Measurements from ENCODE around the gene MCF2L.

Gene MCF2L

DNA sequence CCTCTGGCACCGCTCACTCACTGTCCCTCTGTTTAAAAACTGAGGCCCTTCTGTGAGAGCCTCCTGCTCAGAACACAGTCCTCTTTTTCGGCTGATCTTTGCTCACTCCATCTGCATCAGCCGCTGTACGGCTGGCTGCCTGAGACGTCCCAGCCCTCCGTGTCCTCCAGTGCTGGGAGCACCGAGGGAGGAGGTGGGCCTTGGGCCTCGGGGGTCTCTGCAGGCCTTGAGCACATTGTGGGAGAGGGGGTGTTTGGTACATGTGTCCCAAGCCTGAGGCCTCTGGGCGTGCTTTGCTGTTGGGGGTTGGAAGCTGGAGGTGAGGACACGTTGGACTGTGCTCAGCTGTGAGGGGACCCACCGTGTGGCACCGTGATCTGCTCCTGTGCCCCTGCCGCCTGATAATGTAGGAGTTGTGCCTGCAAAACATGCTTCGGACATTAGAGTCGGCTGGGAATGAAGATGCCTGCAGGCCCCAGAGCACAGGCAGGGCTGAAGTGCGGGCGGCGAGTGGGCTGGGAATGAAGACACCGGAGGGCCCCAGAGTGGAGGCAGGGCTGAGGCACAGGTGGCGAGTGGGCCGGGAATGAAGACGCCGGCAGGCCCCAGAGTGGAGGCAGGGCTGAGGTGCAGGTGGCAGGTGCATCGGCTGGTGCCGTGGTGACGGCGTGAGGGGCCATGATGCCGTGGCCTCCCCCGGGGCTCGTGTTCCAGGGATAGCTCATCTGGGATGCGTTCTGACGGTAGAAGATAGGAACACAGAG is 30.6 kb downstream of the MCF2L start:
- no peak overlapping the region for H3K4me3 ChIP-seq (ENCODE audit: low read length)
- no peak for TF ChIP-seq ZNF274 (IDR thresholded peaks at IDR 0.05; ENCODE audit: low read depth, low read length)

DNA sequence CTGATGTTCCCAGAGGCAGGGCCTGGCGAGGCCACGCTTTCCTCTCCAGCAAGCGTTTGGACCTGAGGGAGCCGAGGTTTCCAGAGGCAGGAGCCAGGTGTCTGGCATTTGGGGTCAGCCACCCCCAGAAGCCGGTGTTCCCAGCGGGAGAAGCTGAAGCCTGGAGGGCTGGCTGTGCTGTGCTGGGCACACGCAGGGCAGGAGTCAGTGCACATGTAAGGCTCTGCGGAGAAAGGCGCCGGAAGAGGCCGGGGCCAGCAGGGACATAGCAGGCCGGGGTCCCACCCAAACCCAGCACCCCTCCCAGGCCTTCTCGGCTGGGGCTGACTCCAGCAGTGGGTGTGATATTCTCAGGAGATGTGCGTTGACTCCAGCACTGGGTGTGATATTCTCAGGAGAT is 31.6 kb downstream of the MCF2L start:
- no peak overlapping the region for H3K4me3 ChIP-seq (ENCODE audit: low read length)
- no peak for TF ChIP-seq ZNF274 (IDR thresholded peaks at IDR 0.05; ENCODE audit: low read depth, low read length)

DNA sequence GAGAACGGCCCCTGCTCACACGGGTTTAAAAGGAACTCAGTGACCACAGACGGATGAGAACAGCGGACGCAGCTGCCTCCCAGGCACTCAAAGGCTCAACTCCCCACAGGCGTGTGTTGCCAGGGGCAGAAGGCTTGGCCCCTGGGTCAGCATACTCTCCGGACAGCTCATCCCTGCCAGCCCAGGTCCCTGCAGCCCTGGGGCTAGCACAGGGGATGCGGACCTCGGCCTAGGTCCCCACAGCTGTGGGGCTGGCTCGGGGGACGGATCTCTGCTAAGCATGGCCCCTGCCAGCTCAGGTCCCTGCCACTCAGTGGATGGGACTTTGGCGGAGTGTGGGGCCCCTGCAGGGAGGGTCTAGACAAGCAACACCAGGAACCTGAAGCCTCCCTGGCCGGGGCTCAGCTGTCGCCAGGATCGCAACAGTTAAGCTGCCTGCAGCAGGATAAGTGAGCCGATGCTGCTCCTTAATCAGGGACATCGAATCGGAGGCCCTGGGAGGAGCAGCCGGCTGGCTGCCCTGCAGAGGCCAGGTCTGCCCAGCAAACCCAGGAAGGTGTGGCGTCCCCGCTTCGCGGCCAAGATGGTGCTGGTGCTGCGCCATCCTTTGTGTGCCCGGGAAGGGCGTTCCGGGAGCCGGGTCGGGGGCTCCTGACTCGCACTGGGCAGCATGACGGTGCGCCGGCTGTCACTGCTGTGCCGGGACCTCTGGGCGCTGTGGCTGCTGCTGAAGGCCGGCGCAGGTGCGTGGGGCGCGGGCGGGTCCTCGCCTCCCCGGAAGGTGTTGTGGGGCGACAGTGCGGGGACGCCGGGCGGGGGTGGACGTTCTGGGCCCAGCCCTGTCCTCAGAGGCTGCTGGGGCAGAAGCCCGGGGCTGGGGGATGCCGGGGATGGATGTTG is 32.5 kb downstream of the MCF2L start:
- H3K4me3 ChIP-seq (ENCODE audit: low read length), result no peak overlapping the region
- TF ChIP-seq ZNF274 (IDR thresholded peaks at IDR 0.05; ENCODE audit: low read depth, low read length), result no peak

DNA sequence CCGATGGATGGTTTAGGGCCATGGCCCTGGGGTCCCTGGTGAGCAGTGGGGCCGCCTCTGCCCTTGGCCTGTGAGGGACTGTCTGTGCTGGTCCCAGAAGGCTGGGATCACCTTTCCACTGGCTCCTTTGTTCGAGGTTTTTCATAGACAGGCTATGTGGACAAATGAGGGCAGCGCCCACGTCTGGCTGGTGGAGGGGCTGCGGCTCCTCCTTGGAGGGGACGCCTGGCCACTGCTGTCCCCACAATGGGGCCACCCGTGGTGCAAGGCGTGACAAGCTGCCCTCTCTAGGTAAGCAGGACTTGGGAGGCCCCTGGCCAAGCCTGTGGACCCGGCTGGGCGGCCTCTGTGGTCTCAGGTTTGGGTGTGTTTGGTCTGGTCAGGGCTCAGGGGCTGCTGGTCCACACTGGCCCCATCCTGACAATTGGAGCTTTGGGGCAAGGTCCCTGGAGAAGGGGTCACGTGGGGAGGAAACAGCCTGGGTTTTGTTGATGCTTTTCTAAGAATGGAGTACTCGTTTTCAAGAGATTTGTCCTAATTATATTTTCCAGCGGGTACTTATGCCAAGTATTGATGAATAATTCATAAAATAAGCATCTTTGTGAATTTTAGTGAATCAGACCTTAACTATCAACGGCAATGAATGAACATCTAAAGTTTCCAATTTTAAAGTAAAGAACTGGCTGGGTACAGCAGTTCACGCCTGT is 33.3 kb downstream of the MCF2L start:
- no peak overlapping the region for H3K4me3 ChIP-seq (ENCODE audit: low read length)
- no peak for TF ChIP-seq ZNF274 (IDR thresholded peaks at IDR 0.05; ENCODE audit: low read depth, low read length)

DNA sequence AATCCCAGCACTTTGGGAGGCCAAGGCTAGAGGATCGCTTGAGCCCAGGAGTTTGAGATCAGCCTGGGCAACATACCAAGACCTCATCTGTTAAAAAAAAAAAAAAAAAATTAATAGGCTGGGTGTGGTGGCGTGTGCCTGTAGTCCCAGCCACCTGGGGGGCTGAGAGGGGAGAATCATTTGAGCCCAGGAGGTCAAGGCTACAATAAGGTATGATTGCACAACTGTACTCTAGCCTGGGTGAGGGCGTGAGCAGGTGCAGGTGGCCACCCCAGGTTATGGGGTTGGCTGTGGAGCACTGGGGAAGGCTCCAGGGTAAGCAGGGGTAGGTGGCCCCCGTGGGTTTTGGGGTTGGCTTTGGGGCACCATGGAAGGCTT is 33.9 kb downstream of the MCF2L start:
- H3K4me3 ChIP-seq (ENCODE audit: low read length), result no peak overlapping the region
- no peak for TF ChIP-seq ZNF274 (IDR thresholded peaks at IDR 0.05; ENCODE audit: low read depth, low read length)

DNA sequence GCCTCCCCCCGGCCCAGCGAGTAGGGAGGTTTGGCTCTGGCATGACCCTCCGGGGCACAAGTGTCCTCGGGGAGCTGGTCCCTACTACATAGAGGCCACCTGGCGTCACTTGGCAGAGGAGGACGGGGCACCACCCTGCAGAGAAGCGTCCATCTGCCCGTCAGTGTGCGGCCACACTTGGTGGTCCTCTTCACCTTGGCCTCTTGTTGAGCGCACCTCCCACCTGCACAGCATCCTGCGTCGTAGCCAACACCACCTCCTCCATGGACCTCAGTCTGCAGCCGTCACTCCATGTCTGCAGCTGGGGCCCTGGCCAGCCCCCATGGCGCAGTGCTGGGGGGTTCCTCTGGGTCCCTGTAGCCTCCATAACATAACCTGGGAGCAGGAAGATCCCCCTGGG is 35.1 kb downstream of the MCF2L start:
- no peak overlapping the region for H3K4me3 ChIP-seq (ENCODE audit: low read length)
- TF ChIP-seq ZNF274 (IDR thresholded peaks at IDR 0.05; ENCODE audit: low read depth, low read length), result no peak

DNA sequence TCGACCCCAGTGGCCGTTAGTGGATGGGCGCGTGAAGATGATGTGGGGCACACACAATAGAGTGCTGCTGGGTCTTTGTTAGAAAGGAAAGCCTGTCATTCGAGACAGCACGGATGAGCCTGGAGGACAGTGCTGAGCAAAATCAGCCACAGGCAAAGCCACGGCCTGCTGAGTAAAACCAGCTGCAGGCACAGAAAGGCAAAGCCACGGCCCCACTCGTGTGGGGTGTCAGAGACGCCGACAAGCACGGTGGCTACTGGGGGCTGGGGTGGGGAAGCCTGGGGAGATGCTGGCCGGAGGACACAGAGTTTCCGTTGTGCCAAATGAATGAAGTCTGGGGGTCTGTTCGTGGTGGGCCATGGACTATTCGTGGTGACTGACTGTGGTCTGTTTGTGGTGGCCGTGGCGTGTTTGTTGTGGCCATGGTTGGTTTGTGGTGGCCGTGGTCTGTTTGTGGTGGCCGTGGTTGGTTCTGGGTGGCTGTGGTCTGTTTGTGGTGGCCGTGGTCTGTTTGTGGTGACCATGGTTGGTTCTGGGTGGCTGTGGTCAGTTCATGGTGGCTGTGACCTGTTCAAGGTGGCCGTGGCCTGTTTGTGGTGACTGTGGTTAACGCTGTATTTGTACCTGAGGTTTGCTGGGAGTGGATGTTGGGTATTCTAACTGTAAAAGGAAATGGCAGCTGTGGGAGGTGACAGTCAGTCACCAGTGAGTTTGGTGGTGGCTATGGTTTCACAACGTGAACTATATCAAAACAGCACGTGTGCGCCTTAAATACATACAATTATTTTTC is 36.3 kb downstream of the MCF2L start:
- no peak for TF ChIP-seq ZNF274 (IDR thresholded peaks at IDR 0.05; ENCODE audit: low read depth, low read length)
- H3K4me3 ChIP-seq (ENCODE audit: low read length), result no peak overlapping the region

DNA sequence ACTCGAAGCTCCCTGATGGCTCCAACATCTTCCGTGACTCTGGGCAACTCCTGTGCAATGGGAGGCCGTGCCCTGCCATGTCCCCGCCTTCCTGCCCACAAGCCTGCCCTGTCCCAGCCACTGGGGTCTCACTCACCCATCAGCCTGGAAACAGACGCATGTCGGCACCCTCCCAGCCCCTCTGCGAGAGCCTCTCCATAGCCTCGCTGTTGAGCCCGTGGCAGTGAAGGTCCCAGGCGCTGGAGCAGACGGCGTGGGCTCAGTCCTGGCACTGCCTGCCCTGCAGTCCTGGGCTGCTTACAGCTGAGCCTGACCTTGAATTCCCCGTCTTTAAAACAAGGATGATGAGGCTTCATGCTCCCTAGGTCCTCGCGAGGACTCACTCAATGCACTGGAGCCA is 37.0 kb downstream of the MCF2L start:
- no peak for TF ChIP-seq ZNF274 (IDR thresholded peaks at IDR 0.05; ENCODE audit: low read depth, low read length)
- H3K4me3 ChIP-seq (ENCODE audit: low read length), result no peak overlapping the region

DNA sequence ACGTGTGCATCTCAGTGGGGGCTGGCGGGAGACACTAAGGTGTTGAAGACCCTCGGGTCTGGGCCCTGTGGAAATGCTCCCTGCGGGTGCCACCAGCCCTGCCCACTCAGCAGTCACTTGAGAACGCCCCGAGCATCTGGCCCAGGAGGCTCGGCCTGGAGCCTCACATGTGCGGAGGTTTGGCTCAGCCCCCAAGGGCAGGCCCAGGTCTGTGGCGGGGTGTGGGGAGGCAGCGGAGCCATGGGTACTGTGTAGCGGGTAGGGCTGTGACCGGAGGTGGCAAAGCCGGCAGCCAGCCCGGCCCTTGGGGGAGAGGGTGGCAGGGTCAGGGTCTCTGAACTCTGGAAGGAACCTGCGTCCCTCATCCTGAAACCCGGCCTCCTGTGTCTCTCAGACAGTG is 37.6 kb downstream of the MCF2L start:
- H3K4me3 ChIP-seq (ENCODE audit: low read length), result no peak overlapping the region

DNA sequence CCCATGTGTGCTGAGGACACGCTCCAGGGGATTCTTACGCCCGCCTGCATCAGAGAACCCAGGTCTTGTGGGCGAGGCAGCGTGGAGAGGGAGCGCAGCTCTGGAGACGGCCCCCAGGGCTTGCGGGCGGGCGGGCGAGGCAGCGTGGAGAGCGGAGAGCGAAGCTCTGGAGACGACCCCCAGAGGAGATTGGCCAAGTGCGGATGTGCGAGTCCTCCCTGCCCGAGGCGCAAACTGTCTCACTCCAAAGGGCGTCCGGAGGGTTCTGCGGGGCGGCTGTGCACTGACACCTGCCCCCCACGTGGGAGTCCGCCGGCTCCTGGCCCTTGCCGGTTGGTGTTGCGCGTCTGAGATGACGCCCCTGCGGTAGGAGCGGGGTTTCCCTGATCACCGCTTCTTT is 39.8 kb downstream of the MCF2L start:
- TF ChIP-seq ZNF274 (IDR thresholded peaks at IDR 0.05; ENCODE audit: low read depth, low read length), result no peak
- H3K4me3 ChIP-seq (ENCODE audit: low read length), result no peak overlapping the region

More for the DNA sequence above, 37.6 kb downstream of the MCF2L start:
- no peak for TF ChIP-seq ZNF274 (IDR thresholded peaks at IDR 0.05; ENCODE audit: low read depth, low read length)

DNA sequence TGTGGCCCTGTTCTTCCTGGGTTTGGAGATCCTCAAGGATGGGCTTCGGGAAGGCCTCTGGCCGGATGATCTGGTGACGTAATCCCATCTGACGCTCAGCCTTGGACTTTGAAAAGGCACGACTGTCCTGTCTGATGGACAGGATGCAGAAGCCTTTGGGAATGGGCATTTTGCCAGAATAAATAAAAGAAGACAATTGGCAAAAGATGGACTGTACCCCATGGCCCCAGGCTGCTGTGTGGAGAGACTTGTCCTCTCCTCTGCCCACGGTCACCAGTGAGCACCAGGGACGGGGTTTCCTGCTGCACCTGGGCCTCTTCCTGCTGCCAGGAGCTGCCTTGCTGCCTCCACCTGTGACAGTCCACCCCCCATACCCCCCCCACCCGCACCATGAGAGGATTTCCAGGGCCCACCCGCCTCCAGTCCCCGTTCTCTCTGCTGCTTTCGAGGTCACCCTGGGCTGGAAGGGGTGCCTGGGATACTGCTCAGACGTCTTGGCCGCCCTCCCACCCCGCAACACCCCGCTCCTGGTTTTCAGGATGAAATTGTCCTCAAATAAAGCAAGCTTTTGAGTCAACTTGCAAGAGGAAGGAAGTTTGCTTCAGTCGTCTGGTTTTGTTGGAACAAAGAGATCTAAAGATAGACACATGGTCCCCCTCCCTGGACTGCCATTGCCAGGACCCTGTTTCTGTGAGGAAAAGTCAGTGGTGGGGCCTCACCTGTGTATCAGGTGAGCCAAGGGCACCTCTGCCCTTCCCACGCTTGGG is 40.9 kb downstream of the MCF2L start:
- H3K4me3 ChIP-seq (ENCODE audit: low read length), result no peak overlapping the region
- no peak for TF ChIP-seq ZNF274 (IDR thresholded peaks at IDR 0.05; ENCODE audit: low read depth, low read length)

DNA sequence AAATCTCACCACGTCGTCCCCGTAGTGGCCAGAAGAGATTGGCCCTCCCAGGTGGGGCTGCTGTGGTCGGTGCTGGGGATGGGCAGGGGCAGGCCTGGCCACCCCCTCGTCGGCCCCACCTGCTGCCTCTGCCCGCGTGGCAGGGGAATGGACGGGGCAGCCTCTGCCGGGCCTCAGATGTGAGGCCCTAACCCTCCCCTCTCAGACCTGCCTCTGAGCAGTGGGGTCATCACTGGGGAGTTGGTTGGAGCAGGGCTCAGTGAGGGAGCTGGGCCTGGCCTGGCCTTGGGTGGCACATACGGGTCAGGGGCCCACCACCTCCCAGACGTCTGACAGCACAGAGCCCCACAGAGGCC is 41.5 kb downstream of the MCF2L start:
- TF ChIP-seq ZNF274 (IDR thresholded peaks at IDR 0.05; ENCODE audit: low read depth, low read length), result no peak
- H3K4me3 ChIP-seq (ENCODE audit: low read length), result no peak overlapping the region

DNA sequence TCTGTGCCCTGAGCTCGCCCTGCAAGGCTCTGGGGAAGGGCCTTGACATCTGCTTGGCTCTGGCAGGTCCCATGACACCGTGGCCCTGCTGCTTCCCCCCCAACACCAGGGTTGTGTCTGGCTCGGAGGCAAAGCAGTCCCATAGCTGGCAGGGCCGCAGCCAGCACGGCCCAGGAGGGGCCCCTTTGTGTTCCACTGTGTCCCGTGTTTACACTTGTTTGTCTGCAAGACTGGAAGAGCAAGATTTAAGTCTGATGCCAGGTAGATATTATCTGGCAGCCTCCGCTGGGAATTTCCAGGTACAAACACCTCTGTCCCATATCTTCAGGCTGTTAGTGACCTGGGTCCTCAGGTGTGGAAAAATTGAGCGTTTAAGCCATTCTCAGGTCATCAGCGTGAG is 44.3 kb downstream of the MCF2L start:
- no peak for TF ChIP-seq ZNF274 (IDR thresholded peaks at IDR 0.05; ENCODE audit: low read depth, low read length)
- H3K4me3 ChIP-seq (ENCODE audit: low read length), result no peak overlapping the region
